Measurements from ENCODE around the gene ZDHHC14. TPM values are rescaled to one million over a fixed set of nuclear protein-coding genes. Genes with fewer than 3 reads are reported as not detected.

ZDHHC14 gene
- total RNA-seq, 4 donors from 2014 or later: 7.1 to 11.4 (median 9.8) TPM

GRCh38 chr6:157672726-157673412, 291.9 kb downstream of the ZDHHC14 start:
- H3K4me1 ChIP-seq: peaks cover 14 to 33% (median 29%) of the 10 kb centered on the region in 4 donors
- intact Hi-C loops (cut with DNase I): no loop called here
- TF ChIP-seq CTCF (IDR thresholded peaks at IDR 0.05): no peak
- no peak for TF ChIP-seq POLR2A (IDR thresholded peaks at IDR 0.05; ENCODE audit: low read depth)
- no peak for TF ChIP-seq POLR2AphosphoS5 (IDR thresholded peaks at IDR 0.05)
- no peak for TF ChIP-seq EP300 (IDR thresholded peaks at IDR 0.05)
- H3K36me3 ChIP-seq: peaks cover 0 to 8% (median 6%) of the 10 kb centered on the region in 4 donors
- H3K9me3 ChIP-seq: no peaks in the 10 kb centered on the region
- no peak overlapping the region for H3K4me3 ChIP-seq
- no peak for DNase-seq (ENCODE audit: extremely low spot score)
- WGBS: 93% methylated on average over 17 of the region's 37 CpGs
- H3K27ac ChIP-seq (replicated peaks in 1 of 4): no peak overlapping the region
- H3K27me3 ChIP-seq: no peaks in the 10 kb centered on the region

GRCh38 chr6:157673596-157673995, 292.6 kb downstream of the ZDHHC14 start:
- no peaks in the 10 kb centered on the region for H3K9me3 ChIP-seq
- H3K36me3 ChIP-seq: peaks cover 0 to 8% (median 6%) of the 10 kb centered on the region in 4 donors
- TF ChIP-seq EP300 (IDR thresholded peaks at IDR 0.05) (no peak), CTCF (IDR thresholded peaks at IDR 0.05) (no peak), POLR2AphosphoS5 (IDR thresholded peaks at IDR 0.05) (no peak)
- intact Hi-C loops (cut with DNase I): no loop called here
- WGBS: 93% methylated on average over 15 of the region's 15 CpGs
- no peak overlapping the region for H3K4me3 ChIP-seq
- peaks cover 14 to 33% (median 29%) of the 10 kb centered on the region in 4 donors for H3K4me1 ChIP-seq
- H3K27ac ChIP-seq (replicated peaks in 1 of 4): no peak overlapping the region
- H3K27me3 ChIP-seq: no peaks in the 10 kb centered on the region
- no peak for DNase-seq (ENCODE audit: extremely low spot score)

GRCh38 chr6:157674061-157674460, 293.1 kb downstream of the ZDHHC14 start:
- H3K27me3 ChIP-seq: no peaks in the 10 kb centered on the region
- no peaks in the 10 kb centered on the region for H3K9me3 ChIP-seq
- TF ChIP-seq POLR2AphosphoS5 (IDR thresholded peaks at IDR 0.05) (no peak), CTCF (IDR thresholded peaks at IDR 0.05) (no peak), POLR2A (IDR thresholded peaks at IDR 0.05; ENCODE audit: low read depth) (no peak), EP300 (IDR thresholded peaks at IDR 0.05) (no peak)
- peaks cover 0 to 8% (median 6%) of the 10 kb centered on the region in 4 donors for H3K36me3 ChIP-seq
- no peak overlapping the region for H3K27ac ChIP-seq (replicated peaks in 1 of 4)
- H3K4me3 ChIP-seq: no peak overlapping the region
- 90% methylated on average over 8 of the region's 8 CpGs for WGBS
- no peak for DNase-seq (ENCODE audit: extremely low spot score)
- intact Hi-C loops (cut with DNase I): no loop called here
- H3K4me1 ChIP-seq: peaks cover 14 to 28% (median 25%) of the 10 kb centered on the region in 4 donors

GRCh38 chr6:157675831-157676230, 294.8 kb downstream of the ZDHHC14 start:
- no peak overlapping the region for H3K27ac ChIP-seq (replicated peaks in 1 of 4)
- H3K36me3 ChIP-seq: peaks cover 0 to 8% (median 6%) of the 10 kb centered on the region in 4 donors
- H3K27me3 ChIP-seq: no peaks in the 10 kb centered on the region
- intact Hi-C loops (cut with DNase I): no loop called here
- no peak for TF ChIP-seq POLR2A (IDR thresholded peaks at IDR 0.05; ENCODE audit: low read depth)
- no peak for TF ChIP-seq CTCF (IDR thresholded peaks at IDR 0.05)
- no peak for TF ChIP-seq EP300 (IDR thresholded peaks at IDR 0.05)
- no peak for TF ChIP-seq POLR2AphosphoS5 (IDR thresholded peaks at IDR 0.05)
- H3K4me3 ChIP-seq: no peak overlapping the region
- WGBS: 57% methylated on average over 7 of the region's 7 CpGs
- H3K4me1 ChIP-seq: peaks cover 0 to 11% (median 7%) of the 10 kb centered on the region in 4 donors
- no peak for DNase-seq (ENCODE audit: extremely low spot score)
- H3K9me3 ChIP-seq: no peaks in the 10 kb centered on the region
